Glomerular visceral epithelial cell (primary cell): ENCODE results near the gene TCERG1L.
"Not testable (repeated sequence)": the region's sequence is repeated elsewhere in the genome, so short reads cannot be mapped to it uniquely, and the experiment has no call there.

ENCODE experiments used
- DNase-seq: peaks from one replicate; pipeline ENCODE4 v3.0.0-alpha.2; 2016; ENCODE audit errors: extremely low spot score

TCERG1L gene

DNA sequence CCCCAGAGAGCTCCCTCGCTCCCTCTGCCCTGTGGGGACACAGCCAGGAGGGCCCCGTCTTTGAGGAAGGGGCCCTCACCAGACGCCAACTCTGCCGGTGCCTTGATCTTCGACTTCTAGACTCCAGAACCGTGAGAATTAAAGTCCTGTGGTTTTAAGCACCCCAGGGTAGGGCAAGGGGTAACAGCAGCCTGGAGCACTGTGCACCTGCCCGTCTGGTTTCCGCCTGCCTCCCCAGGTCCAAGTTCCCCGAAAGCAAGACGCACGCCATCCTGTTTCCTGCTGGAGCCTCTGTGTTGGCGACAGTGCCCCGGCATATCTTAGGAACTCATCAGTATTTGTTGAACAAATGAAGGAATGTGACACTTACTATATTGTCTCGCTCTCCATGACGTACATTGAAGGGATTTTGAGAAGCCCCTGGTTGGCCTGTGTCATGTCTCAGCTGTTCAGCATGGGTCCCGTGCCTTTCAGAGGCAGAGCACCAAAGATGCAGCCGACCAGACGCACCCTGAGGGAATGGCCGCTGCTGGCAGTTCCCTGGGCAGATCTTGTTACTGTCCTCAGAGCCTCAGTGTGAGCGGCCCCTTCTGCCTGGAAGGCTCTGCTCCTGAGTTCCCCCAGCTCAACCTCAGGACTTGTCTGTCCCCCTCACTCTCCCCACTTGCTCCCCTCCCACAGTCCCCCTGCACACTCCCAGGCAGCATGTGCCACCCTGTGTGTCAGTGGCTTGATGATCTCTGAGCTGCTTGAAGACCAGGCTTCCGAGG lies 226.2 kb downstream of the TCERG1L start:
- no peak for DNase-seq

DNA sequence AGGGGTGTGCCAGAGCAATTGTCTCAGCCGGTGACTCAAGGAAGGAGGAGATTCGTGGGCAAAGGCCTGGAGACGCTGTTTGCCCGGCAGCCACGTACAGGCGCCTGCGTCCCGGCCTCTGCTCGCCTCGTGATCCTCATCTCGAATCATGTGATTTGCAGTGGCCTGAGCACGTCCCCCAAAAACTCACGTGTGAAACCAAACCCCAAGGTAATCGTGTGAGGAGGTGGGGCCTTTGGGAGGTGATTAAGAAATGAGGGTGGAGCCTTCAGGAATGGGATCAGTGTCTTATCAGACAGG lies 226.8 kb downstream of the TCERG1L start:
- no peak for DNase-seq

DNA sequence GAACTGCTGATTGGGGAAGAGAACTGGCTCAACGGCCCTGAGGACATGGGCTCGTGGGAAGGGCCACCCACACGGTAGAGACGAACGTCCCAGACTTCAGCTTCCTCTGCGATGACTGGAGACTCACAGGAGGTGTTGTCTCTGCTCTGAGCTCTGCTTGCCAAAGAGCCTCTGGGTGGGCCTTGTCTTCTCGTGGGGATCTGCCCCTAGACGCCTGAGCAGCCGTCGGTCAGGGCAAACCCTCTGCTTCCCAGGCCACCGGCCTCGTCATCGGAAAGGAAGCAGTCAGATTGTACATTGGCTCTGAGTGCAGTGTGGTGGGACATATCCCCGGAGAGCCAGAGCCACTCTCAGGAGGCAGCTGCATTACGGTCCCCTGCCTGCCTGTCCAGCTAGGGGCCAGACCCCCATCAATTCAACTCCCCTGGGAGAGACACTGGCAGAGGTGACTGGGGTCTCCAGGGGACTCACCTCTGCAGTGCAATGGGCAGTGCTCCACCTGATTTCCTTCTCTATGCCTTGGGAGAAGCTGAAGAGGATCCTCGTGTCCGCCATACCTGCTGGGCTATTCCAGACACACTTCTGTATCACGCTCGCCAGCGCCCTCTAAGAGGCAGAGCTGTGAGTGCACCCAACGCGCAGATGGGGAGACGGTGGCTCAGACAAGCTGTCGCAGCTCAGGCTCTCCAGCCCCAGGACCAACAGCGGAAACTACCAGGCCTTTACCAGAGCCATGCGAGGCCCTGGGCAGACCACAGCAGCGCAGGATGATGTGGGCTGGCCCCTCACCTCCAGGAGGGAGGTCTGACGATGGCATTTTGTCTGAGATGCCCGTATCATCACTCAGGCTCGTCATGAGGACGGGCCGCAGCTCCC lies 227.4 kb downstream of the TCERG1L start:
- no peak for DNase-seq

DNA sequence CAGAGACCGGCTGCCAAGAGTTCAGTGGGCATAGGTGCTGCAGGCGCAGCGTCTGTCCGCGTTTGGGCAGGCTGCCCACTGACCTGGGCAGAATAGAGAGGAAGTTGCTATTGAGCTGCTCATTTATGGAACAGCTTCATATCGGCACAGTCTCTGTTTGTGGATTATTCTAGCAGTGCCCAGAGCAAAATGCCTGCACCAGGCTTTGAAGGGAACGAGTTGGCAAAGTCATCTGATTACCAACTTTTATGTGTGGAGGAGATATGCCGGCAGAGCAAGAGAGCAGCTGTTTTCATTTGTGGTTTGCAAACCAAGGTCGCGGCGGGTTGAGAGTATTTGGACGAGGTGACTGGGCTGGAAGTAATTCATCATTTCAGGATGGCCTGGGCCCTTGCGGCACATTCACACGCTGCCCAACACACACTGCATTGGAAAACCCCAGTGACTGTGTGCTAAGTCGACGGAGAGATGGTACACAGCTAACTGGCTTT lies 228.5 kb downstream of the TCERG1L start:
- no peak for DNase-seq

DNA sequence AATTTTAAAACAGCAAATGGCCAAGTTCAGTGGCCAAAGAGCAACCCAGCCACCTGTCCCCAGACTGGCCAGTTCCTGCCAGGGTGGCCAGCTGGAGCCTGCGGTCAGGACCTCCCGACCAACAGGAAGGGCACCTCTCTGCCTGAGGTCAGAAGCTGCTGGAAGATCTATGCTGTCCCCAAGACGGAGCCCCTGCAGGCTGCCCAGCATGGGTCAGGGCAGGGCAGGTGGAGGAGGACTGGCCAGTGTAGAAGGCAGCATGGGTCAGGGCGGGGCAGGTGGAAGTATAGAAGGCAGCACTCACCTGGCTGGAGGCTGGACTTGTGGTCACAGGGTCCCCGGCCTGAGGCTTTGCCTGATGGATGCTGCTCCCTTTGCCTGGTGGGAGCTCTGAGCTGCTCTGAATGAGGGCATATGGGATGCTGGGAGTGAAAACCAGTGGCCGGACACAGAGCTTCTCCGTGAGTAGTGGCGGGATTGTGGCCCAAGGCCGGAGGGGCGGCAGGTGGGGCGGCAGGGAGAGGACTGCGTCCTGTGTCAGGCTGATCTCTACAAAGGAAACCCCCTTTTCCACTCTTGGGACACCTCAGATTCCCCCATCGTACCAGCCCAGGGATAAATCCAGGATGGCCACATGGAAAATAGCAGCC lies 229.2 kb downstream of the TCERG1L start:
- DNase-seq = no peak

DNA sequence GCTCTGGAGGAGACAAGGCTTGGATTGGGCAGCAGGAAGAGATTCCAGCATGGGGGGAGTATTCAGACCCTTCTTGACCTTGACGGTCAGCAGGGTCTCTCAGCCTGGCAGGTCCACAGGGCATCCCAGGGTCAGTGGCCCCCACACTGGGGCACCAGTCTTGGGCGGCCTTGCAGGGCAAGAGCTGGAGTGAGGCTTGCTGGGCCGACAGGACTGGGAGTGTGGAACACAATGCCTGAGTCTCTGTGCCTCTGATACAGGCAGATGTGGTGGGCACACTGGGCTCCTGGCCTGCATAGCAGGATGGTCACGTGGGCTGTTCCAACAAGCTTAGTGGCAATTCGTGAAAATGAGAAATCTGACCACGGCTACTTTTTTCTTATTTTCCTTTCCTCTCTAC lies 229.7 kb downstream of the TCERG1L start:
- DNase-seq = no peak

DNA sequence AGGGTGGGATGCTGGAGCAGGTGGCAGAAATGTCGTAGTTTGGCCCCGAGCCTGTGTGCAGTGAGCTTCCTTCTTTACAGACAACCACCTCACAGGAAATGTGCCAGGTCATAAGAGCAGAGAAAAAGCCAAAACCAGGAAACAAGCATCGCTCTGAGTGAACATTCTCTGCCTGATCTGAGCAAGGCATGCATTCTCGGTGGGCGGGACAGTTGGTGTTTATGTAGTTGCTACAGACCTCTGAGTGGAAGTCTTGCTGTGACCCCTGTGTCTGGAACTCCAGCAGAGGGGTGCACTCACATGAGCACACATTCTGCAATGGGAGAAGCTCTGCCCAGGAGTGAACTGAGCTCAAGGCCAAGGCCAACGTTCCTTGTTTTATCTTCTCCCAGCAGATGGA lies 230.1 kb downstream of the TCERG1L start:
- no peak for DNase-seq

DNA sequence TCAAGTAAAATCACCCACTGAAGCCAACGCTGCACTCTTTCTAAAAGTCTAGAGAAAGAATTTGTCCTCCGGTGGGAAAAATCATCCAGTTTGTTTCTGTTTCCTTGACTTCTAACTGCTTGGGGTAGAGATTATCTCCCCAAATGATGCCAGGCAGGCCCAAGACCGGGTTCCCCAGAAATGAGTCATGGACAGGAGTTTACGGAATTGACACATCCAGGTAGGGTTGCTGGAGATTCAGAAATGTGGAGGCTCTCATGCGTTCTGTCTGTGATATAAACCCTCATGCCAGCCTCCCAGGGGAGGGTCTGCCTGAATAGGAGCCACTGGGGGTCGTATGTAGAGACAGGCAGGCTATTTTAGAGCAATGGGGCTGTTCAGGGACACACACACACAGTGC lies 230.9 kb downstream of the TCERG1L start:
- no peak for DNase-seq

DNA sequence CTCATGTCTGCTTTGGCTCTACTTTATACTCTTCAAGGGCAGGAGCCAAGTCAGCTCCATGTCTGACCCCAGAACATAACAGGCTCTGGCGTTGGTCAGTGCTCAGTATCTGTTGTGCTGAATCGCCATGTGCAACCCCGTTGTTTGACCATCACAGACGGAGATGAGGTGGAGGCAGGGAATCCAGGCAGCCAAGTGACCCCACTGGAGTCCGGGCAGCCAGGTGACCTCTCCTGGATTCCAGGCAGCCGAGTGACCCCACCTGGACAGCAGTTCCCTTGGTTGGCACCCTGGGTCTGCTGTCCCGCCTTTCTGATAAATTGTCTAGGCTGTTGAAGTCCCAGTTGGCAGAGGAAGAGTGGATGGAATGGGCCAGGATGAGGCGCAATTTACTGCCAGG lies 232.2 kb downstream of the TCERG1L start:
- no peak for DNase-seq

DNA sequence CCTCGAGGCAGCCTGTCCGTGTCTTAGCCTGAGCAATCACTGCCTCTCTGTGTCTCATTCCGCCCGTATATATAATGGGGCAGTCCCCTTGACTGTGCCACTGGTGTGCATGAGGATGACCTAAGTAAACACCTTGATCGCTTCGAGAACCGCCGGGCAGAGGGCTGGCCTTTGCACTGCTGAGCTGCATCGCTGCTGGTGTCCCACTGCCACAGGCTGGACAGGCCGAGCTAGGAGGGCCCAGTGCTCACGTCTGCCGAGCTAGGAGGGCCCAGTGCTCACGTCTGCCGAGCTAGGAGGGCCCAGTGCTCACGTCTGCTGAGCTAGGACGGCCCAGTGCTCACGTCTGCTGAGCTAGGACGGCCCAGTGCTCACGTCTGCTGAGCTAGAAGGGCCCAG lies 232.6 kb downstream of the TCERG1L start:
- not testable (repeated sequence) for DNase-seq

DNA sequence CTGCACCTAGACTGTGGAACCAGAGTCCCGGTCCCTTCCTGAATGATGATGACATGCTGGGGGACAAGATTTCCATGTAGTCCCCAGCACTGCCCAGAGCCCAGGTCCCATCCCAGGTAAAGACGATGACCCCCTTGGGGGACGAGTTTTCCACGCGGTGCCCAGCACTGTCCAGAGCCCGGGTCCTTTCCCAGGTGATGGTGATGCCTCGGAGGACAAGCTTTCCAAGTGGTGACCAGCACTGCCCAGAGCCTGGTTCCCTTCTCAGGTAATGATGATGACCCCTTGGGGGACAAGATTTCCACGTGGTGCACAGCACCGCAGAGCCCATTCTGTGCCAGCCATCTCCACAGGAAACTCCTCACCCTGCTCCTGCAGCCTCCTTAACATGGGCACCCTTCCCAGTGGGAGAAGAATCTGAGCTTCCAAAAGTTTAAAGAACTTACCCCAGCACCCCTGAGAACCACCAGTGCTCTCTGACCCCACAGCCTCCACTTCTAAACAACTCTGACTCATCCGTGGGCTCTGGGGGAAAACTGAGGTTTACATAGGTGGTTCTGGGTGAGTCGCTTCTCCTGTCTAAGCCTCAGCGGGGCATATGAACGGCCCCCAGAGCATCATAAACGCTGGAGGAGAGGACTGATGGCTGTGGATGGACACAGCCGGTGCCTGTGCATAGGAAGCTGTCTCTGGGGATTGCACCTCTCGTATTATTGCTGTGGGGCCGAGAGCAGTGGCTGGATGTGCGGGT lies 233.2 kb downstream of the TCERG1L start:
- no peak for DNase-seq

DNA sequence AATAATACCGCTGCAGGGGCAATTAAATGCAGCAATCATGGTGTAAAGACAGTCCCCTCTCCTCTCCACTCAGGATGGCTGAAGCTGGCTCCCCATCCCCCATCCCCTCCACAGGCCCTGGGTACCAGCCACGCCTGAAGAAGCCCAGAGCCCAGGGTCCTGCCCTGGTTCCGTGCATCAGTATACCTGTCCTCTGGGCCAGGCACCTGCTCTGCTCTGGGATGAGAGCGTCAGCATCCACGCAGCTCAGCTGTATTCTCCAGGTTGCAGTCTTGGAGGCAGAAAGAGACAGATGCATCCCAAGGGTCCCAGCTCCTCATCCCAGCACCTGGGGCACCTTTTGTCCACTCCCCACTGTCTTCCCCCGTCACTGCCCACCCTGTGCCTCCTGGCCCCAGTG lies 233.8 kb downstream of the TCERG1L start:
- DNase-seq = no peak

DNA sequence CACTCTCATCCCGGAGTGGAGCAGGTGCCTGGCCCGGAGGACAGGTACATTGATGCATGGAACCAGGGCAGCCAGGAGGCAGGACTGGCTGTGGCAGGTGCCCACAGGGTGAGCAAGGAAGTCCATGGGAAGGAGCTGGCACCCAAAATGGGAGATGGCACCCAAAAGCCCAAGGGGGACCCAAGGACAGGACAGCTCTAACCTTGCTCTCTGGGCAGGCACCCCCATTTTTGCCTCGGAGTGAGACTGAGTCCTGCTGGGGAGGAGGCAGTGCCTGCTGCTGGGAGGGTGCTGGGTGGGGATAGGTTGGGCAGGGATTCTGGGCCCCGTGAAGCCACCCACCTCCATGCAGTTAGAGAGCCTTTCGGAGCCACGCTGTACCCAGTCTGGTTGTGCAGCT lies 234.5 kb downstream of the TCERG1L start:
- no peak for DNase-seq

DNA sequence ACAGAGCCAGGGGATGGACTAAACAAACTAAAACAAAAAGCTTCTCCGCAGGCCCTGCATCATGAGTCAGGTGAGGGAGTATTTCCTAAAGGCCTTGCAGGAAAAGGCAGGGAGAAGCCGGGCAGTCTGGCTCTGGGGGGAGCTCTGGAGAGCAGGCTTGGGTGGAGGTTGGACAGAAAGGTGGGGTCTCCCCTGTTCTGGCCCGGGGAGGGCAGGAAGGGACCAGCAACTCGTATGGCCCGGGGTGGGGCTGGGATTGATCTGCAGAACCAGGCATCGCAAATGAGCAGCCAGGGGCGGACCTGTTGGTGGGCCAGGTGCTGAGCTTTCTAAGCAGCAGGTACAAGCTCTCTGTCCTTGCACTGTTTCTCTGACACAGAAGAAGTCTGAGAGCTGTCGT lies 235.2 kb downstream of the TCERG1L start:
- no peak for DNase-seq

DNA sequence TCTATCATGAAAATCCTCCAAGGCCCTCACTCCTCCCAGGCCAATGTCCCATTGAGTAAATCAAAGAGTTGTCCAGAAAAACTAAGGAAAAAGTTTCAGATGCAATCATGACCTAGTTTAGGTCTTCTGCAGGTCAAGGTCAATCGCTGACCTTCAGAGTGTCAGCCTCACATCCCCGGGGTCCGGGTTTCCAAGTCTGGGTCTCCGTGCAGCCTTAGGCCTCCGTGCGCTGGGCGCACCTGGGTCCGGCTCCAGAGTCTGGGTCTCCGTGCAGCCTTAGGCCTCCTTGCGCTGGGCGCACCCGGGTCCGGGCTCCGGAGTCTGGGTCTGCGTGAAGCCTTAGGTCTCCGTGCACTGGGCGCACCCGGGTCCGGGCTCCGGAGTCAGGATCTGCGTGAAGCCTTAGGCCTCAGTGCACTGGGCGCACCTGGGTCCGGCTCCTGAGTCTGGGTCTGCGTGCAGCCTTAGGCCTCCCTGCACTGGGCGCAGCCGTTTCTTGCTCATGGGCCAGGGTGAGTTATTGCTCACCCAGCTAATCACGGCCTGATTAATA lies 236.2 kb downstream of the TCERG1L start:
- DNase-seq = no peak

DNA sequence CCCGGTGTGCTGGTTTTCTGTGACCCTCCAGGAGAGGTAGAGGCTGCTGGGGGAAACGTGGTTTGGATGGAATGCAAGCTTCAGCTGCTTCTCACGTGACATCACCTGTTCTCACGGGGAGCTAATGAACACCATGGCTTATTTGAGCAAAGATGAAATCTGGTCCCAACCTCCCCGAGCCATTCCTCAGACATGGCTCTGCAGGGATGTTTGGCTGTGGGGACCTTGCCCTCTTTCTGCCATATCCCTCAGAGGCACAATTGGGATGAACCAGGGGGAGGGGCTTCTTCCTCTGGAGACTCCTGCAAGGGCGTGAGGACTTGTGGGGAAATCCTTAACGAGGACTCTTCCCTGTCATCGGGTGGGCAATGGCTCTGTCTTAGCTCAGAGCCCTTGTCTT lies 236.8 kb downstream of the TCERG1L start:
- DNase-seq = no peak

DNA sequence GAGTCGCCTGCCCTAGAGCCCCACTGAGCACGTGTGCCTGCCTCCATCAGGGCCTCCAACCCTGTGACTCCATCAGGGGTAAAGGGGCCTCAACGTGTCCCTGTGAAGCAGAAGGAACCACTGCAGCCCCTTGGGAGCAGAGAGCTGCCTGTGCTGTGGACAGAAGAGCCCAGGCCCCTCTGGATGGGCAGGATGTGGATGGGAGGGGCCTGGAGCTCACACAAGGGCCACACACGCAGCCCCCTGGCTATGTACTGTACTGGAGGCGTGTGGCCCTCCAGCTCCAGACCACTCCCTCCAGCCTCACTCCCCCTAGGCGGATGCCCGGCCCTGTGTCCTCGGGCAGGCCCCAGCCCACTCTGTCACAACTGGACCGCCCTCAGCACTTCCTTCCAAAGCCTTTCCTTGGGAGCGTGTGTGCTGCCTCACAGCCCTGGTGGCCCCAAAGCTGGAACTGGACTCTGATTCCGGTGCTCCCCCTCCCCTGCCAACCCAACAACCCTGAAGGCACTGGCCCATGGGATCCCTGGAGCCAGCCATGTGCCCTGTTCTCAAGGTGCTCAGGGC lies 238.0 kb downstream of the TCERG1L start:
- DNase-seq = no peak

DNA sequence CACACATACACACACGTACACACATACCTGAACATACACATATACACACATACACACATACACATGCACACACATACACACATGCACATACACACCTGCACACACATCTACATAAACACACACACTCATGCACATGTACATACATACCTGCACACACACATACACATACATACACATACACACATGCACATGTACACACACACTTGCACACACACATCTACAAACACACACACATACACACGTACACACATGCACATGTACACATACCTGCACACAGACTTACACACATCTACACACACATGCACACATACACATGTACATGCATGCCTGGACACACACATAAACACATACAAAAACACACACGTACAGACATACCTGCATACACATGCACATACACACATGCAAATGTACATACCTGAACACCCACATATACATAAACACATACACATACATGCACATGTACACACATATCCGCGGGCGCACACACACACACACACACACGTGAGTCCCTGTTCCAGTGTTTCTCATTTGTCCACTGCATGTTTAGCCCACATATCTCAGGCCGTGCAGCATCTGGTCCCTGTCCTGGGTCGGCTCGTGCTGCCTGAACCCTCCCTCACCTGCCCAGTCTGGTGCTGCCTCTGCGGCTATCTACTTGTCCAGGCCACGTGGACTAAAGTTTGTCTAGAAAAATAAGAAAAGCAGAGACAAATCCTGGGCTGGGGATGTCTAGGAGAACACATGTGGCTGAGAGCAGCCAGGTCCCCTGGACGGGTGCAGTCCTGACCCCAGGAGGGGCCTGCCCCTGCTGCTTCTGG lies 238.7 kb downstream of the TCERG1L start:
- no peak for DNase-seq

DNA sequence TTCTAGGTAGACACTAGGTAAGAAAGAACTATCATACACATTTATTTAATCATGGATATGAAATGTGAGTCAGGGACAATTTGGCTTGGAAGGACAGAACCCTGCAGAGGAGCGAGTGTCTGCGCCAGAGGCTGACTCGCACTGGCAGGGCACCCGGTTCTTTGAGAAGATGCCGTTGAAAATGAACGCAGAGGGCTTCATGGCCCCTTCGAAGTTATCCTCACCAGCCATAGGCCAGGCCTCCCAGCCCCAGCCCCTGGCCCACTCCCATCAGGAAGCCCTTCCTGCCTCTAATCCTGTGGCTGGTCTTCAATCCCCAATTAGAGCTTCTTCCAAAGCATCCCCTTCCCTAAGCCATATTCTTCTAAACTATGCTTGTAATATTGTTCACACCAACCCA lies 239.8 kb downstream of the TCERG1L start:
- no peak for DNase-seq

DNA sequence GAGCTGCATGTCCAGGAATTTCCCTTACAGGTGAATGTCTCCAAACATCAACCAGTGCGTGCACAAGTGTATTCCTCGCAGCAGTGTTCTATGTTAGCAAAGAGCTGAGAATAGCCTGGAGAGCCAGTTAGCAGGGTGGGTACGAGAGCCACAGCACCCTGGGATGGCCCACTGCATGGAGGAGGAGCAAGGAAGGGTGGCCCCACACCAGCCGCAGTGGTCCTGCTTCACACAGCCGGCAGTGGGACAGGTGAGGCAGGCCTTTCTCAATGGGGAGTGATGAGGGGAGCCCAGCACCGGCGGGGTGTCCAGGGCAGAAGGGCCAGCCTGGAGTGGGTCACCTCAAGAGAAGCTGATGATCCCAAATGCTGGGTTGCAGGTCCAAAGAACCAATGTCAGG lies 240.7 kb downstream of the TCERG1L start:
- no peak for DNase-seq
